SK-N-SH (cell line): ENCODE measurements around the gene MYO15A. TPM values are rescaled to one million over a fixed set of nuclear protein-coding genes. Genes with fewer than 3 reads are reported as not detected.

Source experiments
- CTCF ChIA-PET: fragments of 300-600, 350-600 bp; formaldehyde crosslinking; extraction: SDS; loops from one replicate; lab custom pipeline; 2021; lab: Yijun Ruan, JAX
- POLR2A ChIA-PET: fragments of 350-600 bp; sonication (Branson Sonifier 250); formaldehyde crosslinking; extraction: SDS; loops from one replicate; lab custom pipeline; 2020; ENCODE audit warnings: antibody characterized with exemption, inconsistent platforms; lab: Yijun Ruan, JAX
- DNase-seq: peaks from one replicate; pipeline ENCODE4 v3.0.0; 2012
- H2AFZ ChIP-seq: fragments of 200-600 bp; sonication (generic); 2 replicates; pipeline ENCODE4 v1.8.1; 2016; ENCODE audit warnings: antibody characterized with exemption, mild to moderate bottlenecking, low read depth
- H3F3A ChIP-seq: fragments of 200-600 bp; sonication (generic); replicated peaks from 2 replicates; pipeline ENCODE3; 2016; ENCODE audit warnings: antibody characterized with exemption, mild to moderate bottlenecking; ENCODE audit not compliant: insufficient read depth
- H3K27ac ChIP-seq, 2 experiments: fragments of 200-500 bp in 1 of 2; fragments of 200-600 bp in 1 of 2; sonication (Bioruptor generic) in 1 of 2; sonication (generic), shearing (Covaris generic) in 1 of 2; 2 replicates each; pipeline versions ENCODE4 v1.5.1 to v1.6.1; 2014 to 2016; ENCODE audit warnings: low read depth in 2 of 2, inconsistent platforms in 1 of 2, low read length in 1 of 2, mild to moderate bottlenecking in 1 of 2, mixed read lengths in 1 of 2
- H3K27me3 ChIP-seq: fragments of 200-600 bp; sonication (generic), shearing (Covaris generic); 2 replicates; pipeline ENCODE4 v1.6.1; 2016; ENCODE audit warnings: mixed run types; ENCODE audit not compliant: insufficient read depth
- H3K36me3 ChIP-seq, 2 experiments: fragments of 200-500 bp in 1 of 2; fragments of 200-600 bp in 1 of 2; sonication (Bioruptor generic) in 1 of 2; sonication (generic) in 1 of 2; replicated peaks in 1 of 2; 2 replicates each; pipeline versions ENCODE3 to v1.5.1; 2014 to 2016; ENCODE audit warnings: low read length in 1 of 2, mild to moderate bottlenecking in 1 of 2; ENCODE audit not compliant: insufficient read depth in 2 of 2, control insufficient read depth in 1 of 2
- H3K4me1 ChIP-seq, 2 experiments: fragments of 200-500 bp in 1 of 2; fragments of 200-600 bp in 1 of 2; sonication (Bioruptor generic) in 1 of 2; sonication (generic), shearing (Covaris generic) in 1 of 2; 2 replicates each; pipeline versions ENCODE4 v1.5.1 to v1.6.1; 2014 to 2016; ENCODE audit warnings: low read depth in 1 of 2, low read length in 1 of 2, mixed run types in 1 of 2; ENCODE audit not compliant: insufficient read depth in 2 of 2, control insufficient read depth in 1 of 2
- H3K4me2 ChIP-seq: fragments of 200-600 bp; sonication (generic), shearing (Covaris generic); 2 replicates; pipeline ENCODE4 v1.6.1; 2017; ENCODE audit warnings: mixed run types
- H3K4me3 ChIP-seq, 2 experiments: fragments of 200-500 bp in 1 of 2; fragments of 200-600 bp in 1 of 2; sonication (Bioruptor generic) in 1 of 2; sonication (generic), shearing (Covaris generic) in 1 of 2; 2 replicates each; pipeline versions ENCODE4 v1.5.1 to v1.8.1; 2014 to 2016; ENCODE audit warnings: low read depth in 2 of 2, inconsistent platforms in 1 of 2, low read length in 1 of 2, mild to moderate bottlenecking in 1 of 2, mixed read lengths in 1 of 2, moderate library complexity in 1 of 2
- H3K79me2 ChIP-seq: fragments of 200-600 bp; sonication (generic); 2 replicates; pipeline ENCODE4 v1.8.1; 2017; ENCODE audit warnings: mild to moderate bottlenecking; ENCODE audit not compliant: insufficient read depth
- H3K9ac ChIP-seq: fragments of 200-600 bp; sonication (generic); 2 replicates; pipeline ENCODE4 v1.6.1; 2017; ENCODE audit warnings: mixed run types
- H3K9me2 ChIP-seq: fragments of 200-600 bp; sonication (generic); 2 replicates; pipeline ENCODE4 v1.6.1; 2017; ENCODE audit warnings: mixed run types
- H3K9me3 ChIP-seq: fragments of 200-600 bp; sonication (generic); 2 replicates; pipeline ENCODE4 v1.6.1; 2017; ENCODE audit warnings: mixed run types, mild to moderate bottlenecking, moderate library complexity
- H4K20me1 ChIP-seq: fragments of 200-600 bp; sonication (generic); 2 replicates; pipeline ENCODE4 v1.6.1; 2017; ENCODE audit warnings: mild to moderate bottlenecking, mixed run types; ENCODE audit not compliant: insufficient read depth
- CHD2 ChIP-seq: fragments of 150-350 bp; IDR thresholded peaks from 2 replicates; pipeline ENCODE4 v1.6.1; 2018; ENCODE audit warnings: low read length; ENCODE audit not compliant: partially characterized antibody
- ELF1 ChIP-seq: IDR thresholded peaks from 2 replicates; pipeline ENCODE4 v1.4.0; 2012
- EP300 ChIP-seq, 2 experiments: IDR thresholded peaks; 2 replicates each; pipeline versions ENCODE4 v1.4.0 to v1.6.1; 2012; ENCODE audit warnings: borderline replicate concordance in 1 of 2, low read depth in 1 of 2, low read length in 1 of 2
- EZH2phosphoT487 ChIP-seq: fragments of 200-600 bp; sonication (generic); IDR thresholded peaks from 2 replicates; pipeline ENCODE4 v1.6.1; 2017; ENCODE audit warnings: low read depth, mixed run types, mild to moderate bottlenecking, antibody characterized with exemption, moderate library complexity, borderline replicate concordance
- FOSL2 ChIP-seq: IDR thresholded peaks from 2 replicates; pipeline ENCODE4 v1.4.0; 2012; ENCODE audit warnings: low read depth, mild to moderate bottlenecking, moderate library complexity, borderline replicate concordance
- FOXJ3 ChIP-seq: sonication (generic); formaldehyde crosslinking; IDR thresholded peaks from 2 replicates; pipeline ENCODE4 v1.5.1; 2020; ENCODE audit warnings: mild to moderate bottlenecking, missing genetic modification reagents
- FOXM1 ChIP-seq: IDR thresholded peaks from 2 replicates; pipeline ENCODE4 v1.4.0; 2012; ENCODE audit warnings: low read depth, mild to moderate bottlenecking
- GATA2 ChIP-seq: sonication (generic); formaldehyde crosslinking; IDR thresholded peaks from 2 replicates; pipeline ENCODE4 v1.5.0; 2020; ENCODE audit warnings: mild to moderate bottlenecking, missing genetic modification reagents
- MXI1 ChIP-seq: IDR thresholded peaks from 2 replicates; pipeline ENCODE4 v1.6.1; 2012; ENCODE audit warnings: mild to moderate bottlenecking, low read depth, low read length, improper control_type of control experiment
- NFIC ChIP-seq: IDR thresholded peaks from 2 replicates; pipeline ENCODE4 v1.4.0; 2012; ENCODE audit warnings: borderline replicate concordance
- NRF1 ChIP-seq: IDR thresholded peaks from 2 replicates; pipeline ENCODE4 v1.6.1; 2012; ENCODE audit warnings: low read depth, mild to moderate bottlenecking, low read length
- POLR2AphosphoS5 ChIP-seq: IDR thresholded peaks from 2 replicates; pipeline ENCODE4 v1.6.1; 2012; ENCODE audit warnings: low read depth, low read length
- RAD21 ChIP-seq: IDR thresholded peaks from 2 replicates; pipeline ENCODE4 v1.6.1; 2012; ENCODE audit warnings: mild to moderate bottlenecking, low read length
- RCOR1 ChIP-seq: fragments of 150-350 bp; IDR thresholded peaks from 2 replicates; pipeline ENCODE4 v1.6.1; 2017; ENCODE audit warnings: antibody characterized with exemption, low read length
- REST ChIP-seq: IDR thresholded peaks from 2 replicates; pipeline ENCODE4 v1.6.1; 2012; ENCODE audit warnings: mild to moderate bottlenecking, low read depth, low read length, moderate library complexity
- RFX5 ChIP-seq: IDR thresholded peaks from 2 replicates; pipeline ENCODE4 v1.6.1; 2012; ENCODE audit warnings: mild to moderate bottlenecking, improper control_type of control experiment, low read length
- RXRA ChIP-seq: IDR thresholded peaks from 2 replicates; pipeline ENCODE4 v1.4.0; 2012; ENCODE audit warnings: low read depth, mild to moderate bottlenecking, borderline replicate concordance
- SIN3A ChIP-seq: IDR thresholded peaks from 2 replicates; pipeline ENCODE4 v1.6.1; 2012; ENCODE audit warnings: low read depth, mild to moderate bottlenecking, low read length, moderate library complexity, borderline replicate concordance
- TAF1 ChIP-seq: IDR thresholded peaks from 2 replicates; pipeline ENCODE4 v1.6.1; 2012; ENCODE audit warnings: low read depth, mild to moderate bottlenecking, low read length, moderate library complexity, borderline replicate concordance
- TEAD4 ChIP-seq: IDR thresholded peaks from 2 replicates; pipeline ENCODE4 v1.4.0; 2012; ENCODE audit warnings: mild to moderate bottlenecking, borderline replicate concordance; ENCODE audit not compliant: insufficient read depth
- USF1 ChIP-seq: IDR thresholded peaks from 2 replicates; pipeline ENCODE4 v1.4.0; 2012; ENCODE audit warnings: low read depth, borderline replicate concordance
- WGBS: methylation state at CpG from one replicate; pipeline ENCODE4 v1.1.6; 2017; ENCODE audit warnings: low lambda C conversion rate; 5-methylcytosine and 5-hydroxymethylcytosine counted together
- polyA plus RNA-seq, 3 experiments: library from polyadenylated mRNA; depleted of rRNA; stranded (reverse); fragments of >200 nt; gene quantifications; 2 replicates each; pipeline ENCODE4 v1.2.3, GENCODE V29; 2012

Gene MYO15A
- polyA plus RNA-seq, 1 of the 3 experiments (the other 2 are of a cell fraction), result 0.43 TPM

- Histone ChIP-seq H3K79me2 (no peaks in the 10 kb centered on the region), H3K4me3 (no peak overlapping the region), H3K27me3 (no peaks in the 10 kb centered on the region), H3K9ac (no peak overlapping the region), H4K20me1 (no peaks in the 10 kb centered on the region), H3K9me2 (no peaks in the 10 kb centered on the region), H3K4me1 (peaks cover 0 to 5% of the 10 kb centered on the region in 2 experiments; a peak in 1 of 4 replicates), H3K9me3 (no peaks in the 10 kb centered on the region), H3K36me3 (no peaks in the 10 kb centered on the region), H3K27ac (no peak overlapping the region), H3K4me2 (no peak overlapping the region), H2AFZ (no peak overlapping the region), H3F3A (no peaks in the 10 kb centered on the region)
- POLR2A ChIA-PET, result no interaction called here
- WGBS, result 85% methylated on average over 11 of the region's 13 CpGs
- TF ChIP-seq MXI1 (no peak), CHD2 (no peak), RFX5 (no peak), RCOR1 (no peak), EZH2phosphoT487 (no peak), GATA2 (no peak), ELF1 (no peak), RXRA (no peak), RAD21 (no peak), EP300 (IDR thresholded peaks at IDR 0.05; ENCODE audit: borderline replicate concordance in 1 of 2, low read depth in 1 of 2, low read length in 1 of 2) (no peak), FOXJ3 (CRISPR knock-in tag) (no peak), NFIC (no peak), FOSL2 (no peak), SIN3A (no peak), TAF1 (no peak)
- no peak for DNase-seq
- CTCF ChIA-PET, result interaction anchor here (0.9 to 1.4 kb wide), 3 partner anchors 8 to 71 kb away, joined by 3 to 4 read pairs (median 3); partner anchors contain the start of gene ALKBH5
These were observed 37.3 kb downstream of the MYO15A start for GRCh38 chr17:18145811-18146210.

GRCh38 chr17:18146259-18146658 lies 37.7 kb downstream of the MYO15A start:
- POLR2A ChIA-PET, result no interaction called here

More at GRCh38 chr17:18146259-18146658, 37.7 kb downstream of the MYO15A start:
- 94% methylated on average over 2 of the region's 2 CpGs for WGBS
- no peak overlapping the region for H3K9ac ChIP-seq
- H3K4me3 ChIP-seq, result no peak overlapping the region
- H3K36me3 ChIP-seq, result no peaks in the 10 kb centered on the region
- no peak for TF ChIP-seq REST
- no peak for TF ChIP-seq SIN3A
- no peak for TF ChIP-seq FOXJ3 (CRISPR knock-in tag)
- no peak for TF ChIP-seq NRF1
- no peak for TF ChIP-seq USF1
- no peak for TF ChIP-seq EZH2phosphoT487
- no peak for TF ChIP-seq FOXM1
- TF ChIP-seq TEAD4, result no peak
- no peak for TF ChIP-seq MXI1
- no peak for TF ChIP-seq POLR2AphosphoS5
- no peak overlapping the region for H2AFZ ChIP-seq
- no peak overlapping the region for H3K27ac ChIP-seq
- no peak for DNase-seq
- CTCF ChIA-PET, result interaction anchor here (0.9 to 1.4 kb wide), 2 partner anchors 9 to 71 kb away, joined by 3 read pairs; no protein-coding TSS in a partner anchor
- peaks cover 0 to 2% of the 10 kb centered on the region in 2 experiments; a peak in 1 of 4 replicates for H3K4me1 ChIP-seq
- no peaks in the 10 kb centered on the region for H3K79me2 ChIP-seq
- no peaks in the 10 kb centered on the region for H4K20me1 ChIP-seq
- no peaks in the 10 kb centered on the region for H3K9me3 ChIP-seq
- H3K9me2 ChIP-seq, result no peaks in the 10 kb centered on the region
- H3K27me3 ChIP-seq, result no peaks in the 10 kb centered on the region
- no peak overlapping the region for H3K4me2 ChIP-seq
- no peaks in the 10 kb centered on the region for H3F3A ChIP-seq
